Loucy (cell line): ENCODE data around the gene CBX4.

ENCODE experiments used
- H2AFZ ChIP-seq: fragments of 200-600 bp; sonication (generic); 2 replicates; pipeline ENCODE4 v1.6.0; 2016; ENCODE audit warnings: antibody characterized with exemption, mild to moderate bottlenecking, low read length, moderate library complexity
- H3F3A ChIP-seq: fragments of 200-600 bp; 2 replicates; pipeline ENCODE4 v1.6.0; 2016; ENCODE audit warnings: antibody characterized with exemption, low read depth, mild to moderate bottlenecking
- H3K27me3 ChIP-seq: fragments of 200-600 bp; sonication (generic); 2 replicates; pipeline ENCODE4 v1.6.1; 2014; ENCODE audit warnings: low read length, mild to moderate bottlenecking; ENCODE audit not compliant: insufficient read depth, poor library complexity, severe bottlenecking
- H3K36me3 ChIP-seq: fragments of 200-600 bp; sonication (generic); 2 replicates; pipeline ENCODE4 v1.6.1; 2016; ENCODE audit warnings: low read length; ENCODE audit not compliant: insufficient read depth
- H3K4me1 ChIP-seq: fragments of 200-600 bp; sonication (generic); 2 replicates; pipeline ENCODE4 v1.5.1; 2014; ENCODE audit warnings: low read length, mild to moderate bottlenecking; ENCODE audit not compliant: insufficient read depth, poor library complexity, severe bottlenecking
- H3K4me2 ChIP-seq: fragments of 200-600 bp; sonication (generic); 2 replicates; pipeline ENCODE4 v1.6.0; 2014; ENCODE audit warnings: antibody characterized with exemption, low read length, low read depth, mild to moderate bottlenecking; ENCODE audit not compliant: poor library complexity, severe bottlenecking
- H3K4me3 ChIP-seq: fragments of 200-600 bp; sonication (generic); 2 replicates; pipeline ENCODE4 v1.5.1; 2014; ENCODE audit warnings: low read length, mild to moderate bottlenecking, mixed read lengths; ENCODE audit not compliant: poor library complexity, severe bottlenecking
- H3K79me2 ChIP-seq: fragments of 200-600 bp; sonication (generic); 2 replicates; pipeline ENCODE4 v1.6.1; 2014; ENCODE audit warnings: low read length; ENCODE audit not compliant: insufficient read depth
- H3K9ac ChIP-seq: fragments of 200-600 bp; sonication (generic); 2 replicates; pipeline ENCODE4 v1.6.0; 2014; ENCODE audit warnings: mild to moderate bottlenecking, low read depth, low read length, moderate library complexity; ENCODE audit not compliant: poor library complexity, severe bottlenecking
- H3K9me2 ChIP-seq: fragments of 200-600 bp; sonication (generic); replicated peaks from 2 replicates; pipeline ENCODE4 v1.6.1; 2016; ENCODE audit warnings: low read depth, low read length, mixed read lengths
- H3K9me3 ChIP-seq: fragments of 200-600 bp; sonication (generic); 2 replicates; pipeline ENCODE4 v1.6.1; 2014; ENCODE audit warnings: mild to moderate bottlenecking, antibody characterized with exemption, low read length, low read depth; ENCODE audit not compliant: insufficient read depth
- H4K20me1 ChIP-seq: fragments of 200-600 bp; sonication (generic); 2 replicates; pipeline ENCODE4 v1.6.0; 2014; ENCODE audit warnings: antibody characterized with exemption, low read length, mild to moderate bottlenecking; ENCODE audit not compliant: insufficient read depth, poor library complexity, severe bottlenecking
- CTCF ChIP-seq: fragments of 200-600 bp; sonication (generic); conservative IDR thresholded peaks from 2 replicates; pipeline ENCODE4 v1.5.1; 2014; ENCODE audit warnings: mild to moderate bottlenecking, antibody characterized with exemption, low read length
- EZH2phosphoT487 ChIP-seq: fragments of 200-600 bp; IDR thresholded peaks from 2 replicates; pipeline ENCODE4 v1.6.1; 2018; ENCODE audit warnings: antibody characterized with exemption, mild to moderate bottlenecking, moderate library complexity, borderline replicate concordance

CBX4 gene

GRCh38 chr17:79820959-79821330 lies 18.3 kb downstream of the CBX4 start:
- H3K4me3 ChIP-seq = no peak overlapping the region
- no peak overlapping the region for H3K9ac ChIP-seq
- H3K27me3 ChIP-seq = no peaks in the 10 kb centered on the region
- H3K36me3 ChIP-seq = no peaks in the 10 kb centered on the region
- no peak overlapping the region for H3K4me2 ChIP-seq
- H3K79me2 ChIP-seq = no peaks in the 10 kb centered on the region
- no peaks in the 10 kb centered on the region for H4K20me1 ChIP-seq
- TF ChIP-seq EZH2phosphoT487 (no peak), CTCF (no peak)
- H3K9me2 ChIP-seq = no peaks in the 10 kb centered on the region
- H3K9me3 ChIP-seq = no peaks in the 10 kb centered on the region
- no peak overlapping the region for H2AFZ ChIP-seq
- H3K4me1 ChIP-seq = no peaks in the 10 kb centered on the region
- no peaks in the 10 kb centered on the region for H3F3A ChIP-seq

DNA sequence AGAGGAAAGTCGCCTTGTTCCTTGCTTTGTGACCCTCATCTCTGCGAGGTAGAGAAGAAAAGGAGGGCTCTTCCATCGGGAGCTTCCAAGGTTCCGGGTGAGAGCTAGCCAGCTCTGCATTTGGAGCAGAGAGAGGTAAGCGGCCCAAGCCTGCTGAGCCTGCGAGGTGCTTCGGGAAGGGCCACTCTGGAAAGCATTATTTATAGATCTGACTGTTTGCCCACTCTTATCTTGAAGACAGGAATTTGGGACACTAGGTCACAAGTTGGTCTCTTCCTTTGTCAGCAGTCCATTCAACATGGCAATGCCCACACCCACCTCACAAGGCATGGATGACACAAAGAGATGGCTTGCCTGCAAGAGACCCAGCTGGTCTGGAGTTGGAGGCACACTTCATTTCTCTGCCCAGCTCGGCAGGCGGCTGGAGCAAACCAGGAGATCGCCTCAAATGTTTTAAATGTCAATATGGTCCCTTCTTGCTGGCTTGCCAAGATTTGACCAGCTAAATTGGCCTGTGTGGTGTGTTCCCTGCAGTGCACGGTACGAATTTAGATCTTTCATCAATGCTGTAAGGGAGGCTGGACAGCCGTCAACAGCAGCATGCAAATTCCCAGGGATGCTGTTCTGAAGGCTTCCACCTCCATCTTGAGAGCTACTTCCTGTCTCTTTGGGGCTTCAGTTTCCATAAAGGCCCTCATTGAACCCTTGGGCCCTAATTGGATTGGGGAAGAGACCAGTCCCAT lies 19.5 kb downstream of the CBX4 start:
- no peak overlapping the region for H3K4me2 ChIP-seq
- no peak overlapping the region for H3K9ac ChIP-seq
- TF ChIP-seq CTCF = no peak
- no peak for TF ChIP-seq EZH2phosphoT487
- H3K36me3 ChIP-seq = no peaks in the 10 kb centered on the region
- no peaks in the 10 kb centered on the region for H3K4me1 ChIP-seq
- peaks cover 2% of the 10 kb centered on the region; the same call in 1 of the 2 replicates for H3K79me2 ChIP-seq
- H3K9me3 ChIP-seq = no peaks in the 10 kb centered on the region
- H3K4me3 ChIP-seq = no peak overlapping the region
- H3F3A ChIP-seq = no peaks in the 10 kb centered on the region
- no peaks in the 10 kb centered on the region for H3K9me2 ChIP-seq
- H2AFZ ChIP-seq = no peak overlapping the region
- no peaks in the 10 kb centered on the region for H4K20me1 ChIP-seq
- H3K27me3 ChIP-seq = no peaks in the 10 kb centered on the region

GRCh38 chr17:79819085-79819484 lies 20.2 kb downstream of the CBX4 start:
- Histone ChIP-seq H3K4me1 (peaks cover 6% of the 10 kb centered on the region), H3K36me3 (no peaks in the 10 kb centered on the region), H3K27me3 (no peaks in the 10 kb centered on the region), H4K20me1 (no peaks in the 10 kb centered on the region), H3K79me2 (peaks cover 8% of the 10 kb centered on the region; the same call in 1 of the 2 replicates), H3K9me3 (no peaks in the 10 kb centered on the region), H3K9ac (no peak overlapping the region), H3F3A (no peaks in the 10 kb centered on the region), H3K9me2 (no peaks in the 10 kb centered on the region), H2AFZ (no peak overlapping the region), H3K4me3 (no peak overlapping the region), H3K4me2 (no peak overlapping the region)
- TF ChIP-seq EZH2phosphoT487 (no peak), CTCF (no peak)
